IPS-20b (cell line): ENCODE data around the gene FNIP2.
"Not testable (repeated sequence)": the region's sequence is repeated elsewhere in the genome, so short reads cannot be mapped to it uniquely, and the experiment has no call there.

ENCODE experiments used
- H3K27ac ChIP-seq: one replicate; pipeline ENCODE4 v1.5.1; 2013; ENCODE audit warnings: low read length
- H3K27me3 ChIP-seq: 2 replicates; pipeline ENCODE4 v1.6.1; 2013; ENCODE audit warnings: mild to moderate bottlenecking, low read length, inconsistent platforms; ENCODE audit not compliant: insufficient read depth
- H3K36me3 ChIP-seq: 2 replicates; pipeline ENCODE4 v1.6.1; 2013; ENCODE audit warnings: low read depth, mild to moderate bottlenecking, inconsistent platforms, low read length, moderate library complexity; ENCODE audit not compliant: insufficient read depth
- H3K4me1 ChIP-seq: 2 replicates; pipeline ENCODE4 v1.6.1; 2013; ENCODE audit warnings: mild to moderate bottlenecking, control low read depth, inconsistent platforms, low read length, moderate library complexity; ENCODE audit not compliant: insufficient read depth
- H3K4me3 ChIP-seq: 2 replicates; pipeline ENCODE4 v1.5.1; 2013; ENCODE audit warnings: mild to moderate bottlenecking, low read length, inconsistent platforms
- H3K9ac ChIP-seq: 2 replicates; pipeline ENCODE4 v1.6.1; 2013; ENCODE audit warnings: low read depth, mild to moderate bottlenecking, inconsistent platforms, low read length, moderate library complexity
- H3K9me3 ChIP-seq: 2 replicates; pipeline ENCODE4 v1.6.1; 2013; ENCODE audit warnings: mild to moderate bottlenecking, low read depth, low read length, inconsistent platforms; ENCODE audit not compliant: insufficient read depth

The FNIP2 gene

DNA sequence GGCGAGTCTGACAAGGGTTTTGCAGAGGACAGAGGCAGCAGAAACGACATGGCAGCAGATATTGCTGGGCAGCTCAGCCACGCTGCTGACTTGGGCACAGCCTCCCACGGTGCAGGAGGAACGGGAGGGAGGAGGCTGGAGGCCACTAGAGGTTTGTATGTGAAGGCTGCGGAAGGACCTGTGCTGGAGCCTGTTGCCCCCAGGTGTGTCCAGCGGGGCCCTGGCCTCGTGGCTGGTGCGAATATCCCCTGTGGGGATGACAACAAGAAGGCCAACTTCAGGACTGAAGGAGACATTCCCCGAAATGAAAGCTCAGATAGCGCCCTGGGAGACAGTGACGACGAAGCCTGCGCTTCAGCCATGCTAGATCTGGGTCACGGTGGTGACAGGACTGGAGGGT lies 100.2 kb downstream of the FNIP2 start:
- Histone ChIP-seq H3K4me1 (peaks cover 8% of the 10 kb centered on the region; the same call in 1 of the 2 replicates), H3K36me3 (peaks cover 12% of the 10 kb centered on the region), H3K9me3 (no peaks in the 10 kb centered on the region), H3K4me3 (no peak overlapping the region), H3K27ac (no peak overlapping the region), H3K27me3 (no peaks in the 10 kb centered on the region), H3K9ac (no peak overlapping the region)

DNA sequence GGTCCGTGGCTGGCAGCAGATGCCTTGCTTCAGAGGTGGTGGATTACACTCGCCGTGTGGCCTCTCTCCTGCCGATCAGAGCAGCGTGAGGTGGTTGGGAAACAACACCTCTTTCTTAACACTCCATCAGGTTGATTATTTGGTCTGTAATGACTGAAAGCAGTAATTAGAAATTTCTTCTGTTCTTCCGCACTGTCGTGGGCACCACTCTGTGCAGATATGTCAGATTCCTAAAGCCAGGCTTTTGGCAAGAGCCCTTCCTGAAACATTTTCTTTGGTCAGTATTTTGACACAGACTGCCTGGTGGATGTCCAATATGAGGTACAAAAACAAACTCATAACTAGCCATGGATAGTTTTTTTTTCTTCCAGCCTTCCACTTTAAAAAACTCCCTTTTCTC lies 100.9 kb downstream of the FNIP2 start:
- no peaks in the 10 kb centered on the region for H3K9me3 ChIP-seq
- peaks cover 8% of the 10 kb centered on the region; the same call in 1 of the 2 replicates for H3K4me1 ChIP-seq
- no peak overlapping the region for H3K27ac ChIP-seq
- no peaks in the 10 kb centered on the region for H3K27me3 ChIP-seq
- no peak overlapping the region for H3K4me3 ChIP-seq
- no peak overlapping the region for H3K9ac ChIP-seq
- peaks cover 12% of the 10 kb centered on the region for H3K36me3 ChIP-seq

DNA sequence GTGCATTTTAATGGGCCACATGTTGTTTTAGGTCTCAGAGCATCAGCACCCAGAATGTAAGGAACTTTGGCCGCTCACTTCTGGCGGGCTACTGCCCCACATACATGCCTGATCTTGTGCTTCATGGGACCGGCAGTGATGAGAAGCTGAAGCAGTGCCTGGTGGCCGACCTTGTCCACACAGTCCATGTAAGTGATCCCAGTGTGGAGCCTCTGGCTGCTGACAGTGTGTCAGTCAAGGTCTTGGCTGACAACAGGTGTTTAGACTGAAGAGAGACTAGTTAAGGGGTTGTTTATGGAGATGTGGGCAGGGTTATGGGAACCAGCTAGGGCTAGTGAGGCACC lies 101.4 kb downstream of the FNIP2 start:
- no peak overlapping the region for H3K27ac ChIP-seq
- H3K9ac ChIP-seq = no peak overlapping the region
- peaks cover 12% of the 10 kb centered on the region for H3K36me3 ChIP-seq
- H3K4me3 ChIP-seq = no peak overlapping the region
- H3K9me3 ChIP-seq = no peaks in the 10 kb centered on the region
- H3K4me1 ChIP-seq = peaks cover 8% of the 10 kb centered on the region; the same call in 1 of the 2 replicates
- H3K27me3 ChIP-seq = no peaks in the 10 kb centered on the region

DNA sequence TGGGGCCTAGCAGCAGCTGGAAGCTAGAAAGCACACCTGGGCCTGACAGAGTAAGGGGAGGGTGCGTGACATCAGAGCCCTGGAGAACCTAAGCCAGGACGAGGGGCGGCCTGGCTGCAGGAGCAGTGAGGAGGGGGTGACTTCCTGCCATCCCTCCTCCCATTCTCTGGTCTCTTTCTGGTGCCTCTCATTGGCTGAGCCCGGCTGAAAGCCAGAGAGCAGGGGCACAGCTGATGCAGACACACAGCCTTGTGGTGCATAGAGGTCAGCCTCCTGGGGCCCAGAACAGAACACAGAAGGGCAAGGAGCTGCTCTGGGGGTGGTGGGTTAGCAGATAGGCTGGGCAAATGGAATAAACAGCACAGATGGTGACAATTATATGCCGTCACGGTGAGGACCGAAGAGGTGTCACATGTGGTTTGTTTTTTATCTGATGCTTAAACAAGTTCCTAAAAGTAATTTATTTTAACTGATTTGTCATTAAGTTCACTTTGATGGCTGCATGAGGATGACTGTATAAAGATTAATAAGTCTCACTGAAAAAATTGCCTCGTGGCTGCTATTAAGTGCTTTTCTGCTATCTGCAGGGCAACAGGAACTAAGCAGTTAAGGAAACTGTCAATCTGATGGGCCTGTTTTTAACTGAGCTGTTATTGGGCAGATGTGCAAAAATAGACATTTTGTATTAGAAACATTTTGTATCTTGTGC lies 102.0 kb downstream of the FNIP2 start:
- Histone ChIP-seq H3K9me3 (no peaks in the 10 kb centered on the region), H3K36me3 (peaks cover 12% of the 10 kb centered on the region), H3K9ac (no peak overlapping the region), H3K4me1 (peaks cover 8% of the 10 kb centered on the region; the same call in 1 of the 2 replicates), H3K4me3 (no peak overlapping the region), H3K27me3 (no peaks in the 10 kb centered on the region), H3K27ac (no peak overlapping the region)

DNA sequence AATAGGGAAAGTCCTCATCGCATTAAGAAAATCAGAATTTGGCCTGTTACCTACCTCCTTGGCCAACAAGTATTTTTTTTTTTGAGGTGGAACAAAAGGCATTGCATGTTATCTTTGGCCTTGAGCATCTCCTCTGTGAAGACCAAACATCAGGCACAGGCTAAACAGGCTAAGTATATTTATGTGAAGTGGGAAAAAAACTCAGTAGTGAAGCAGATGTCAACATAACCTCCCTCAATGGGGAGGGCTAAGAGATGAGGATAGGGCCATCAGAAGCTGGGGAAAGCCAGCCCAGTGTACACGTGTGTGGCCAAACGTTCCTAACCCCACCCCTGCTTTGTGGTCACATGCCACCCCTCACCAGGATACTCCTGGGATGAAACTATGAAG lies 102.5 kb downstream of the FNIP2 start:
- no peak overlapping the region for H3K27ac ChIP-seq
- H3K36me3 ChIP-seq = peaks cover 12% of the 10 kb centered on the region
- H3K4me3 ChIP-seq = no peak overlapping the region
- peaks cover 8% of the 10 kb centered on the region; the same call in 1 of the 2 replicates for H3K4me1 ChIP-seq
- H3K9ac ChIP-seq = no peak overlapping the region
- H3K9me3 ChIP-seq = no peaks in the 10 kb centered on the region
- no peaks in the 10 kb centered on the region for H3K27me3 ChIP-seq

DNA sequence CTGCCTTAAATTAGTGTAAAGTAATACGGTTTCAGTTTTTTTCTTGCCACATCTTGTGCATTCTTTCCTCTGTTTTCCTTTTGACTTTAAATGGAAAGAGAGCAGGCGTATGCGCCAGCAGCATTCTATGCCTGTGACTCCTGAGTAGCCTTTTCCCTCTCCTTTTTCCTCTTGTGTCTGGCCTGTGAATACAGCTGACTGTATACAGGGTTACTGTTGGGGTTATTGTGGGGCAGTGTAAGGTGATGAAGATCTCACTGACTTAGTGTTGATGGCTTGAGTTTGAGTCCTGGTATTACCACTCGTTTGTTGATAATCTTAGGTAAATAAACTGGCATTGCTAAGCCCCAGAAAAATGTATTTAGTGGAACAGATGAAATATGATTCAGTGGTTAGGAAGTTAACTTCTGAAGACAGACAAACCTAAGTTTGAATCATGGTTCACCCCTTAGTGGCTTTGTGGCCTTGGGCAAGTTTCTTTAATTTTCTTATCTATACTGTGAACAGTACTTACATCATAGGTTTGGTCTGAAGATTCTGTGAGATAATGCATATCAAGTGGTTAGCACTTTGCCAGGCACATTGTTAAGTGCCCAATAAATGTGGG lies 105.1 kb downstream of the FNIP2 start:
- no peak overlapping the region for H3K27ac ChIP-seq
- peaks cover 8% of the 10 kb centered on the region; the same call in 1 of the 2 replicates for H3K4me1 ChIP-seq
- H3K9me3 ChIP-seq = no peaks in the 10 kb centered on the region
- H3K4me3 ChIP-seq = no peak overlapping the region
- H3K9ac ChIP-seq = 0 out of 2 replicates have a peak overlapping the region, but pooled peaks have one; percentile 23
- H3K36me3 ChIP-seq = peaks cover 9% of the 10 kb centered on the region; the same call in 1 of the 2 replicates
- no peaks in the 10 kb centered on the region for H3K27me3 ChIP-seq

DNA sequence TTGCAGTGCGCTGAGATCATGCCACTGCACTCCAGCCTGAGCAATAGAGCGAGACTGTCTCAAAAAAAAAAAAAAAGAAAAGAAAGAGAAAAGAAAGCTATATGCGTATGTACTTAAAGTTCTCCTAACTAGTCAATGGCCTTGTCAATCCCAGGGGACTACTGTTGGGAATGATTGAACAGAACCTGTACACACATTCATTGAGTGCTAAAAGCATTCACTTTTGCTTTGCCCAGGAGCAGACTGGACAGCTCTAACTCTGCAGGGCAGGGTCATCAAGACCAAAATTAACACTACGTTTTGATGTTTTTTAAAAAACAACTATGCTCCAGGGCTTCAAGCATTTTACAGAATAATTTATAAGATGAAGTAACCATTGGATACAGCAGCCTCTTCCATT lies 106.2 kb downstream of the FNIP2 start:
- Histone ChIP-seq H3K27me3 (no peaks in the 10 kb centered on the region), H3K9me3 (no peaks in the 10 kb centered on the region), H3K36me3 (no peaks in the 10 kb centered on the region), H3K27ac (no peak overlapping the region), H3K9ac (no peak overlapping the region), H3K4me1 (peaks cover 8% of the 10 kb centered on the region; the same call in 1 of the 2 replicates), H3K4me3 (no peak overlapping the region)

DNA sequence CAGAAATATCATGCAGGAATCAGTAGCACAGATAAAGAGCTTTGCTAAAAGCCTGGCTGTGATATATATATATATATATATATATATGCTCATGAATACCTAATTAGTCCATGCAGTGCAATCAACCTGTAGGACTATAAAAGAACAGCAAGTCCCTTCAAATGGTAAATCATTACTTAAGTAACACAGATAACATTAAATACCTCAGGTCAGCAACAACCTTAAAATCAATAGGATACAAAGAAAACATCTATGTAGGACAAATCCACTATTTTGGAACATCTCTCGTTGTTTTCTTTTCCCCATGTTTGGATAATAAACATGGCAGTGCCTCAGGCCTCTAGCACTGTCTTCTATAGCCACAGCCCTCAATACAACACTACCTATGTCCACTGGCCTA lies 106.6 kb downstream of the FNIP2 start:
- no peaks in the 10 kb centered on the region for H3K36me3 ChIP-seq
- no peaks in the 10 kb centered on the region for H3K9me3 ChIP-seq
- H3K4me3 ChIP-seq = no peak overlapping the region
- no peaks in the 10 kb centered on the region for H3K27me3 ChIP-seq
- no peak overlapping the region for H3K9ac ChIP-seq
- no peak overlapping the region for H3K27ac ChIP-seq
- H3K4me1 ChIP-seq = peaks cover 8% of the 10 kb centered on the region; the same call in 1 of the 2 replicates

DNA sequence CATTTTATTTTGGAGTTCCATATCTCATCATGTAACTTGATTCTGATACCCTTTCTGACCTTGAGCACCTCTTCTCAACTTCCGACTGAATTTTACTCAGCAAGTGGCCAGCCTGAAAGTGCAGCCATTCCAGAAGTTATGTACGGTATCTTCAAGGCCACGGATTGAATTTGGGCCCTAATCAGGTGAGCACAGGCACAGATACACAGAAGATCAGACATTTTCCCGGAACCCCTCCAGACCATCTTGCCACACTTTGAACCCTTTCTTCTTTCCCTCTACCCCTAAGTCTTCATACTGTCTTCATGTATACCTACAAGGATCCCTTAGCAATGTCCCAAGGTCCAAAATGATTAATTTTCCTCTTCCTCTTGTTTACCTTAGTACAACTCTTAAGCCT lies 108.2 kb downstream of the FNIP2 start:
- Histone ChIP-seq H3K27ac (no peak overlapping the region), H3K36me3 (no peaks in the 10 kb centered on the region), H3K9me3 (no peaks in the 10 kb centered on the region), H3K4me3 (no peak overlapping the region), H3K27me3 (no peaks in the 10 kb centered on the region), H3K9ac (no peak overlapping the region), H3K4me1 (0 out of 2 replicates have a peak, but pooled peaks cover 3% of the 10 kb centered on the region)

DNA sequence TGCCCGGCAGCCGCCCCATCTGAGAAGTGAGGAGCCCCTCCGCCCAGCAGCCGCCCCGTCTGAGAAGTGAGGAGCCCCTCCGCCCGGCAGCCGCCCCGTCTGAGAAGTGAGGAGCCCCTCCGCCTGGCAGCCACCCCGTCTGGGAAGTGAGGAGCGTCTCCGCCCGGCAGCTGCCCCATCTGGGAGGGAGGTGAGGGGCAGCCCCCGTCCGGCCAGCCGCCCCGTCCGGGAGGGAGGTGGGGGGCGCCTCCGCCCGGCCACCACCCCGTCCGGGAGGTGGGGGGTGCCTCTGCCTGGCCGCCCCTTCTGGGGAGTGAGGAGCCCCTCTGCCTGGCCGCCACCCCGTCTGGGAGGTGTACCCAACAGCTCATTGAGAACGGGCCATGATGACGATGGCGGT lies 113.3 kb downstream of the FNIP2 start:
- not testable (repeated sequence) for H3K9me3 ChIP-seq, H3K27me3 ChIP-seq, H3K27ac ChIP-seq, H3K4me1 ChIP-seq, H3K4me3 ChIP-seq, H3K36me3 ChIP-seq, H3K9ac ChIP-seq

DNA sequence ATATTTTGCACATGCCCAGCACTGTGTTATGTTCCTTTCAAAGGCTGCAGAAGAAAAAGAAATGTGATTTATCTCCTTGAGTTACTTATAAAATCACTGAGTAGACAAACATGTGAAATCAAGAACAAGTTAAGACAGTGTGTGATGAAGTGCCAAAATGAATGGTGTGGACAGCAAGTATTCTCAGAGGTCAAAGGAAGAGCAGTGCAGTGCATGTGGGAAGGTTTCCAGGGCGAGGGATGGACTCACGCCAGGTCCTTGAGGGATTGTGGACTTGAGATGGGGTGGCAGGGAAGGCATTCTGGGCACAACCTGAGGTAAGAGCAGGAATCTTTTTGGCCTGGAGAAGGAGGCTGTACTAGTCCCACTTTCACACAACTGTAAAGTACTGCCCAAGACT lies 115.5 kb downstream of the FNIP2 start:
- Histone ChIP-seq H3K27ac (no peak overlapping the region), H3K27me3 (no peaks in the 10 kb centered on the region), H3K4me3 (no peak overlapping the region), H3K9ac (no peak overlapping the region), H3K4me1 (no peaks in the 10 kb centered on the region), H3K36me3 (no peaks in the 10 kb centered on the region), H3K9me3 (no peaks in the 10 kb centered on the region)

DNA sequence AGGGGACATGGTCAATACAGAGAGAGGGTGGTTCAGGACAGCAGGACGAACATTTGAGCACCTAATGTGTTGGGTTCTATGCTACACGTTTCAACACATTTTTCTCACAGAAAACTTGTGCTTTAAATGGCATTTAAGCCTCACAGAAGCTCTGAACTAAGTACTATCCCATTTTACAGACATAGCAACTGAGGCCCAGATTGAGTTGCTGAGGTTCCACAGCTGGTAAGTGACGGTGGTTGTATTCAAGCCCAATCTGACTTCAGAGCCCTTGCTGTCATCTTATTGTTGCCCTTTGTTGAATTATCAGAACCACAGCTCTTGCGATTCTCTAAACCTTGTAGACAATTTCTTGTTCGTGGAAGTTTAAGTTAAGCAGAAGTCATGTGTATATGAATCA lies 116.7 kb downstream of the FNIP2 start:
- no peaks in the 10 kb centered on the region for H3K9me3 ChIP-seq
- H3K9ac ChIP-seq = no peak overlapping the region
- no peak overlapping the region for H3K4me3 ChIP-seq
- H3K4me1 ChIP-seq = no peaks in the 10 kb centered on the region
- no peaks in the 10 kb centered on the region for H3K36me3 ChIP-seq
- no peaks in the 10 kb centered on the region for H3K27me3 ChIP-seq
- no peak overlapping the region for H3K27ac ChIP-seq
